ENCODE results near the gene MAB21L4. TPM values are rescaled to one million over a fixed set of nuclear protein-coding genes. Genes with fewer than 3 reads are reported as not detected.

Gene MAB21L4
- total and polyA plus RNA-seq, 7 donors = 1.2 to 17.6 (median 1.7) TPM; not detected in 4

- no peak overlapping the region for H3K27ac ChIP-seq
- peaks cover 8 to 40% (median 24%) of the 10 kb centered on the region in 3 donors for H3K27me3 ChIP-seq
- H3K4me3 ChIP-seq = no peak overlapping the region
- TF ChIP-seq POLR2A (IDR thresholded peaks at IDR 0.05) (no peak), CTCF (IDR thresholded peaks at IDR 0.05) (no peak), POLR2AphosphoS5 (IDR thresholded peaks at IDR 0.05) (no peak), EP300 (IDR thresholded peaks at IDR 0.05) (no peak)
- no peaks in the 10 kb centered on the region for H3K36me3 ChIP-seq
- peaks cover 0 to 25% (median 14%) of the 10 kb centered on the region in 4 donors for H3K4me1 ChIP-seq
- peak; percentile 57 for DNase-seq
- no peaks in the 10 kb centered on the region for H3K9me3 ChIP-seq
- WGBS, 2 donors = 78 to 86% methylated on average over 10 of the region's 10 CpGs
- intact Hi-C loops (cut with DNase I) = no loop called here
Observed at GRCh38 chr2:240917684-240918257, 21.8 kb upstream of the MAB21L4 start.

GRCh38 chr2:240917009-240917683 is 21.2 kb upstream of the MAB21L4 start:
- DNase-seq = peak; percentile 63
- peaks cover 8 to 46% (median 24%) of the 10 kb centered on the region in 3 donors for H3K27me3 ChIP-seq
- WGBS, 2 donors = 78% methylated on average over 20 of the region's 20 CpGs
- H3K4me1 ChIP-seq = peaks cover 0 to 25% (median 14%) of the 10 kb centered on the region in 4 donors
- intact Hi-C loops (cut with DNase I) = no loop called here
- no peaks in the 10 kb centered on the region for H3K36me3 ChIP-seq
- H3K4me3 ChIP-seq = no peak overlapping the region
- no peak for TF ChIP-seq EP300 (IDR thresholded peaks at IDR 0.05)
- TF ChIP-seq CTCF (IDR thresholded peaks at IDR 0.05) = no peak
- TF ChIP-seq POLR2A (IDR thresholded peaks at IDR 0.05) = no peak
- TF ChIP-seq POLR2AphosphoS5 (IDR thresholded peaks at IDR 0.05) = no peak
- H3K9me3 ChIP-seq = no peaks in the 10 kb centered on the region
- H3K27ac ChIP-seq = no peak overlapping the region

- no peaks in the 10 kb centered on the region for H3K36me3 ChIP-seq
- H3K4me3 ChIP-seq = no peak overlapping the region
- no peaks in the 10 kb centered on the region for H3K9me3 ChIP-seq
- peaks cover 8 to 47% (median 24%) of the 10 kb centered on the region in 3 donors for H3K27me3 ChIP-seq
- DNase-seq = peak; percentile 72
- peak in 2 of 4 donors; percentile 35 to 63 for TF ChIP-seq POLR2AphosphoS5 (IDR thresholded peaks at IDR 0.05)
- TF ChIP-seq POLR2A (IDR thresholded peaks at IDR 0.05) = no peak
- peaks cover 0 to 25% (median 14%) of the 10 kb centered on the region in 4 donors for H3K4me1 ChIP-seq
- WGBS, 2 donors = 9 to 10% methylated on average over 24 of the region's 24 CpGs
- no peak overlapping the region for H3K27ac ChIP-seq
- intact Hi-C loops (cut with DNase I) = no loop called here
Observed at GRCh38 chr2:240916571-240917008, 20.6 kb upstream of the MAB21L4 start.

GRCh38 chr2:240915526-240916341 is 19.8 kb upstream of the MAB21L4 start:
- intact Hi-C loops (cut with DNase I) = no loop called here
- H3K27ac ChIP-seq = no peak overlapping the region
- TF ChIP-seq POLR2A (IDR thresholded peaks at IDR 0.05) (no peak), POLR2AphosphoS5 (IDR thresholded peaks at IDR 0.05) (no peak), CTCF (IDR thresholded peaks at IDR 0.05) (no peak), EP300 (IDR thresholded peaks at IDR 0.05) (no peak)
- no peaks in the 10 kb centered on the region for H3K9me3 ChIP-seq
- peaks cover 8 to 47% (median 24%) of the 10 kb centered on the region in 3 donors for H3K27me3 ChIP-seq
- H3K4me1 ChIP-seq = peaks cover 0 to 25% (median 14%) of the 10 kb centered on the region in 4 donors
- H3K36me3 ChIP-seq = no peaks in the 10 kb centered on the region
- 21 to 27% methylated on average over 34 of the region's 34 CpGs for WGBS, 2 donors
- no peak overlapping the region for H3K4me3 ChIP-seq
- DNase-seq = peak; percentile 40

Data from sigmoid colon (tissue), 7 donors.